T-helper 1 cell treated with Interleukin-12 subunit alpha and Interleukin-12 subunit beta and Interleukin-4 antibody, amounts not matched to agents 30 μg/mL and 1 μg/mL, for 36 hours (primary cell): Measurements from ENCODE around the gene TPD52L1.

Experiments
- H3K27ac Mint-ChIP-seq: one replicate; pipeline ENCODE4 v1.8.0; 2021; ENCODE audit warnings: mild to moderate bottlenecking, mixed read lengths
- H3K27me3 Mint-ChIP-seq: one replicate; pipeline ENCODE4 v1.8.0; 2021; ENCODE audit warnings: low read depth, mixed read lengths
- H3K36me3 Mint-ChIP-seq: one replicate; pipeline ENCODE4 v1.8.0; 2021; ENCODE audit warnings: low read depth, mixed read lengths
- H3K4me1 Mint-ChIP-seq: one replicate; pipeline ENCODE4 v1.8.0; 2021; ENCODE audit warnings: low read depth, mixed read lengths
- H3K4me3 Mint-ChIP-seq: one replicate; pipeline ENCODE4 v1.8.0; 2021; ENCODE audit warnings: mild to moderate bottlenecking, moderate library complexity, mixed read lengths
- H3K9me3 Mint-ChIP-seq: one replicate; pipeline ENCODE4 v1.8.0; 2021; ENCODE audit warnings: mixed read lengths

The TPD52L1 gene

GRCh38 chr6:125217992-125218391, 64.4 kb downstream of the TPD52L1 start:
- H3K27me3 Mint-ChIP-seq, result peaks cover under 1% of the 10 kb centered on the region

GRCh38 chr6:125219361-125219895, 65.9 kb downstream of the TPD52L1 start:
- Mint-ChIP-seq H3K36me3 (no peaks in the 10 kb centered on the region), H3K27me3 (peaks cover 3% of the 10 kb centered on the region), H3K4me1 (no peaks in the 10 kb centered on the region)

More at GRCh38 chr6:125217992-125218391, 64.4 kb downstream of the TPD52L1 start:
- Mint-ChIP-seq H3K4me3 (no peak overlapping the region), H3K36me3 (no peaks in the 10 kb centered on the region), H3K9me3 (no peaks in the 10 kb centered on the region), H3K27ac (no peak overlapping the region), H3K4me1 (no peaks in the 10 kb centered on the region)

GRCh38 chr6:125220712-125221111, 67.1 kb downstream of the TPD52L1 start:
- Mint-ChIP-seq H3K36me3 (no peaks in the 10 kb centered on the region), H3K27ac (no peak overlapping the region), H3K9me3 (no peaks in the 10 kb centered on the region), H3K4me3 (no peak overlapping the region), H3K27me3 (peaks cover 3% of the 10 kb centered on the region), H3K4me1 (no peaks in the 10 kb centered on the region)

More at GRCh38 chr6:125219361-125219895, 65.9 kb downstream of the TPD52L1 start:
- no peaks in the 10 kb centered on the region for H3K9me3 Mint-ChIP-seq
- H3K27ac Mint-ChIP-seq, result no peak overlapping the region
- no peak overlapping the region for H3K4me3 Mint-ChIP-seq

GRCh38 chr6:125222531-125223455, 69.2 kb downstream of the TPD52L1 start:
- Mint-ChIP-seq H3K4me1 (no peaks in the 10 kb centered on the region), H3K36me3 (no peaks in the 10 kb centered on the region), H3K9me3 (no peaks in the 10 kb centered on the region), H3K27me3 (peaks cover 5% of the 10 kb centered on the region), H3K27ac (no peak overlapping the region), H3K4me3 (no peak overlapping the region)

GRCh38 chr6:125224231-125224861, 70.8 kb downstream of the TPD52L1 start:
- Mint-ChIP-seq H3K4me3 (no peak overlapping the region), H3K27ac (no peak overlapping the region), H3K27me3 (peaks cover 12% of the 10 kb centered on the region), H3K4me1 (no peaks in the 10 kb centered on the region), H3K36me3 (no peaks in the 10 kb centered on the region), H3K9me3 (no peaks in the 10 kb centered on the region)

- Mint-ChIP-seq H3K36me3 (no peaks in the 10 kb centered on the region), H3K27me3 (peaks cover 12% of the 10 kb centered on the region), H3K4me3 (no peak overlapping the region), H3K4me1 (no peaks in the 10 kb centered on the region), H3K9me3 (no peaks in the 10 kb centered on the region), H3K27ac (no peak overlapping the region)
Measured at GRCh38 chr6:125227244-125227643, 73.7 kb downstream of the TPD52L1 start.

- Mint-ChIP-seq H3K36me3 (no peaks in the 10 kb centered on the region), H3K27me3 (peaks cover 8% of the 10 kb centered on the region), H3K4me1 (no peaks in the 10 kb centered on the region), H3K9me3 (no peaks in the 10 kb centered on the region), H3K4me3 (no peak overlapping the region), H3K27ac (no peak overlapping the region)
Measured at GRCh38 chr6:125228981-125229479, 75.5 kb downstream of the TPD52L1 start.

- Mint-ChIP-seq H3K9me3 (no peaks in the 10 kb centered on the region), H3K36me3 (no peaks in the 10 kb centered on the region), H3K4me3 (no peak overlapping the region), H3K27ac (no peak overlapping the region), H3K27me3 (peaks cover 8% of the 10 kb centered on the region), H3K4me1 (no peaks in the 10 kb centered on the region)
Measured at GRCh38 chr6:125230674-125231073, 77.1 kb downstream of the TPD52L1 start.

GRCh38 chr6:125231133-125231532, 77.6 kb downstream of the TPD52L1 start:
- Mint-ChIP-seq H3K9me3 (no peaks in the 10 kb centered on the region), H3K4me3 (no peak overlapping the region)

GRCh38 chr6:125231574-125232343, 78.2 kb downstream of the TPD52L1 start:
- Mint-ChIP-seq H3K27me3 (peaks cover 8% of the 10 kb centered on the region), H3K4me1 (no peaks in the 10 kb centered on the region), H3K27ac (no peak overlapping the region), H3K9me3 (no peaks in the 10 kb centered on the region), H3K36me3 (no peaks in the 10 kb centered on the region), H3K4me3 (no peak overlapping the region)

More at GRCh38 chr6:125231133-125231532, 77.6 kb downstream of the TPD52L1 start:
- H3K36me3 Mint-ChIP-seq, result no peaks in the 10 kb centered on the region
- H3K27ac Mint-ChIP-seq, result no peak overlapping the region
- peaks cover 8% of the 10 kb centered on the region for H3K27me3 Mint-ChIP-seq
- no peaks in the 10 kb centered on the region for H3K4me1 Mint-ChIP-seq

- H3K27me3 Mint-ChIP-seq, result peaks cover 8% of the 10 kb centered on the region
- H3K4me1 Mint-ChIP-seq, result no peaks in the 10 kb centered on the region
- no peaks in the 10 kb centered on the region for H3K9me3 Mint-ChIP-seq
- H3K4me3 Mint-ChIP-seq, result no peak overlapping the region
- no peak overlapping the region for H3K27ac Mint-ChIP-seq
- H3K36me3 Mint-ChIP-seq, result no peaks in the 10 kb centered on the region
Measured at GRCh38 chr6:125232466-125232865, 78.9 kb downstream of the TPD52L1 start.

- H3K27me3 Mint-ChIP-seq, result peaks cover 3% of the 10 kb centered on the region
- H3K36me3 Mint-ChIP-seq, result no peaks in the 10 kb centered on the region
- no peaks in the 10 kb centered on the region for H3K9me3 Mint-ChIP-seq
- no peaks in the 10 kb centered on the region for H3K4me1 Mint-ChIP-seq
- no peak overlapping the region for H3K4me3 Mint-ChIP-seq
- H3K27ac Mint-ChIP-seq, result no peak overlapping the region
Measured at GRCh38 chr6:125233202-125233601, 79.6 kb downstream of the TPD52L1 start.

GRCh38 chr6:125236536-125237327, 83.2 kb downstream of the TPD52L1 start:
- Mint-ChIP-seq H3K27me3 (peaks cover 2% of the 10 kb centered on the region), H3K36me3 (no peaks in the 10 kb centered on the region), H3K9me3 (peaks cover 21% of the 10 kb centered on the region), H3K4me3 (no peak overlapping the region), H3K27ac (no peak overlapping the region), H3K4me1 (no peaks in the 10 kb centered on the region)
